UCSD-AML1 (cell line): Measurements from ENCODE around the gene SHISA6.
"Not testable (repeated sequence)": the region's sequence is repeated elsewhere in the genome, so short reads cannot be mapped to it uniquely, and the experiment has no call there.

Source experiments
- DNase-seq: peaks from one replicate; lab custom pipeline; 2025; ENCODE audit not compliant: unreplicated experiment; lab: John Stamatoyannopoulos, UW

The SHISA6 gene

GRCh38 chr17:11301874-11302273 lies 60.9 kb downstream of the SHISA6 start:
- not testable (repeated sequence) for DNase-seq

GRCh38 chr17:11302401-11303186 lies 61.6 kb downstream of the SHISA6 start:
- no peak for DNase-seq

GRCh38 chr17:11303773-11304394 lies 62.9 kb downstream of the SHISA6 start:
- no peak for DNase-seq

GRCh38 chr17:11304568-11304967 lies 63.6 kb downstream of the SHISA6 start:
- no peak for DNase-seq

- DNase-seq = no peak
Observed at GRCh38 chr17:11305524-11305923, 64.5 kb downstream of the SHISA6 start.

GRCh38 chr17:11308531-11308930 lies 67.5 kb downstream of the SHISA6 start:
- no peak for DNase-seq

- no peak for DNase-seq
Observed at GRCh38 chr17:11309033-11309432, 68.0 kb downstream of the SHISA6 start.

- DNase-seq = no peak
Observed at GRCh38 chr17:11309850-11310249, 68.8 kb downstream of the SHISA6 start.

GRCh38 chr17:11316451-11316850 lies 75.4 kb downstream of the SHISA6 start:
- DNase-seq = not testable (repeated sequence)

GRCh38 chr17:11318207-11318606 lies 77.2 kb downstream of the SHISA6 start:
- no peak for DNase-seq

GRCh38 chr17:11319894-11320293 lies 78.9 kb downstream of the SHISA6 start:
- no peak for DNase-seq

- DNase-seq = no peak
Observed at GRCh38 chr17:11324021-11324420, 83.0 kb downstream of the SHISA6 start.

- DNase-seq = no peak
Observed at GRCh38 chr17:11324846-11325420, 83.9 kb downstream of the SHISA6 start.

GRCh38 chr17:11326492-11326891 lies 85.5 kb downstream of the SHISA6 start:
- no peak for DNase-seq

GRCh38 chr17:11328770-11329169 lies 87.8 kb downstream of the SHISA6 start:
- no peak for DNase-seq

- DNase-seq = no peak
Observed at GRCh38 chr17:11330006-11330405, 89.0 kb downstream of the SHISA6 start.

- no peak for DNase-seq
Observed at GRCh38 chr17:11330826-11331225, 89.8 kb downstream of the SHISA6 start.

GRCh38 chr17:11331547-11332513 lies 90.8 kb downstream of the SHISA6 start:
- DNase-seq = no peak

- no peak for DNase-seq
Observed at GRCh38 chr17:11332706-11333105, 91.7 kb downstream of the SHISA6 start.

GRCh38 chr17:11334493-11334892 lies 93.5 kb downstream of the SHISA6 start:
- no peak for DNase-seq

GRCh38 chr17:11336290-11336689 lies 95.3 kb downstream of the SHISA6 start:
- no peak for DNase-seq
